Measurements from ENCODE around the gene POMGNT2. TPM values are rescaled to one million over a fixed set of nuclear protein-coding genes. Genes with fewer than 3 reads are reported as not detected.

The POMGNT2 gene
- polyA plus RNA-seq, 1 of the 3 experiments (the other 2 are of a cell fraction): 20.6 TPM

GRCh38 chr3:43138488-43139231, 32.8 kb upstream of the POMGNT2 start:
- CTCF ChIA-PET: interaction anchor here (1.1 to 1.6 kb wide), 2 partner anchors 10 to 152 kb away, joined by 3 to 4 read pairs; no protein-coding TSS in a partner anchor
- POLR2A ChIA-PET: no interaction called here
- no peaks in the 10 kb centered on the region for H4K20me1 ChIP-seq (ENCODE audit: insufficient read depth)
- H3K4me1 ChIP-seq (ENCODE audit: control insufficient read depth in 1 of 2, insufficient read depth in 2 of 2, low read depth in 1 of 2, low read length in 1 of 2): no peaks in the 10 kb centered on the region
- H3K27ac ChIP-seq (ENCODE audit: low read depth in 2 of 2, low read length in 1 of 2): no peak overlapping the region
- H3K4me2 ChIP-seq: no peak overlapping the region
- H3K9ac ChIP-seq: no peak overlapping the region
- no peaks in the 10 kb centered on the region for H3K36me3 ChIP-seq (replicated peaks in 1 of 2; ENCODE audit: control insufficient read depth in 1 of 2, insufficient read depth in 2 of 2, low read length in 1 of 2)
- H2AFZ ChIP-seq (ENCODE audit: low read depth): no peak overlapping the region
- no peak overlapping the region for H3K4me3 ChIP-seq (ENCODE audit: low read depth in 2 of 2, low read length in 1 of 2)
- 0 out of 2 replicates have a peak, but pooled peaks cover 1% of the 10 kb centered on the region for H3K9me2 ChIP-seq
- H3F3A ChIP-seq (replicated peaks; ENCODE audit: insufficient read depth): no peaks in the 10 kb centered on the region
- 56% methylated on average over 4 of the region's 4 CpGs for WGBS (ENCODE audit: low lambda C conversion rate)
- no peaks in the 10 kb centered on the region for H3K27me3 ChIP-seq (ENCODE audit: insufficient read depth)
- TF ChIP-seq JUND (IDR thresholded peaks at IDR 0.05): no peak
- TF ChIP-seq NRF1 (IDR thresholded peaks at IDR 0.05; ENCODE audit: low read depth, low read length): no peak
- TF ChIP-seq GABPA (IDR thresholded peaks at IDR 0.05; ENCODE audit: low read depth): no peak
- no peak for TF ChIP-seq RXRA (IDR thresholded peaks at IDR 0.05; ENCODE audit: borderline replicate concordance, low read depth)
- TF ChIP-seq RAD21 (IDR thresholded peaks at IDR 0.05; ENCODE audit: low read length): no peak
- TF ChIP-seq TEAD4 (IDR thresholded peaks at IDR 0.05; ENCODE audit: borderline replicate concordance, insufficient read depth): no peak
- TF ChIP-seq POLR2AphosphoS5 (IDR thresholded peaks at IDR 0.05; ENCODE audit: low read depth, low read length): no peak
- TF ChIP-seq RCOR1 (IDR thresholded peaks at IDR 0.05; ENCODE audit: low read length): no peak
- TF ChIP-seq MEF2A (IDR thresholded peaks at IDR 0.05; ENCODE audit: borderline replicate concordance, low read depth): no peak
- no peak for TF ChIP-seq MAX (IDR thresholded peaks at IDR 0.05; ENCODE audit: low read depth)
- H3K9me3 ChIP-seq: no peaks in the 10 kb centered on the region
- no peaks in the 10 kb centered on the region for H3K79me2 ChIP-seq (ENCODE audit: insufficient read depth)
- no peak for DNase-seq

GRCh38 chr3:43132870-43133636, 27.2 kb upstream of the POMGNT2 start:
- no peaks in the 10 kb centered on the region for H3K79me2 ChIP-seq (ENCODE audit: insufficient read depth)
- H4K20me1 ChIP-seq (ENCODE audit: insufficient read depth): no peaks in the 10 kb centered on the region
- no peak overlapping the region for H3K4me2 ChIP-seq
- no peak overlapping the region for H3K9ac ChIP-seq
- DNase-seq: no peak
- no peaks in the 10 kb centered on the region for H3K9me2 ChIP-seq
- H3K9me3 ChIP-seq: no peaks in the 10 kb centered on the region
- H3K4me1 ChIP-seq (ENCODE audit: control insufficient read depth in 1 of 2, insufficient read depth in 2 of 2, low read depth in 1 of 2, low read length in 1 of 2): no peaks in the 10 kb centered on the region
- H3K36me3 ChIP-seq (replicated peaks in 1 of 2; ENCODE audit: control insufficient read depth in 1 of 2, insufficient read depth in 2 of 2, low read length in 1 of 2): no peaks in the 10 kb centered on the region
- H3F3A ChIP-seq (replicated peaks; ENCODE audit: insufficient read depth): no peaks in the 10 kb centered on the region
- H3K4me3 ChIP-seq (ENCODE audit: low read depth in 2 of 2, low read length in 1 of 2): no peak overlapping the region
- no peaks in the 10 kb centered on the region for H3K27me3 ChIP-seq (ENCODE audit: insufficient read depth)
- ChIA-PET POLR2A (no interaction called here), CTCF (no interaction called here)
- TF ChIP-seq GATA2 (CRISPR knock-in tag; IDR thresholded peaks at IDR 0.05) (no peak), RCOR1 (IDR thresholded peaks at IDR 0.05; ENCODE audit: low read length) (no peak), ELF1 (IDR thresholded peaks at IDR 0.05) (no peak), FOXM1 (IDR thresholded peaks at IDR 0.05; ENCODE audit: low read depth) (no peak), REST (IDR thresholded peaks at IDR 0.05; ENCODE audit: low read depth, low read length) (no peak), NFIC (IDR thresholded peaks at IDR 0.05; ENCODE audit: borderline replicate concordance) (no peak), MXI1 (IDR thresholded peaks at IDR 0.05; ENCODE audit: low read depth, low read length) (no peak), TEAD4 (IDR thresholded peaks at IDR 0.05; ENCODE audit: borderline replicate concordance, insufficient read depth) (no peak), CHD2 (IDR thresholded peaks at IDR 0.05; ENCODE audit: low read length, partially characterized antibody) (no peak), SIN3A (IDR thresholded peaks at IDR 0.05; ENCODE audit: borderline replicate concordance, low read depth, low read length) (no peak), JUND (IDR thresholded peaks at IDR 0.05) (no peak), RXRA (IDR thresholded peaks at IDR 0.05; ENCODE audit: borderline replicate concordance, low read depth) (no peak), USF1 (IDR thresholded peaks at IDR 0.05; ENCODE audit: borderline replicate concordance, low read depth) (no peak), RAD21 (IDR thresholded peaks at IDR 0.05; ENCODE audit: low read length) (no peak)
- 44% methylated on average over 7 of the region's 7 CpGs for WGBS (ENCODE audit: low lambda C conversion rate)
- no peak overlapping the region for H2AFZ ChIP-seq (ENCODE audit: low read depth)
- H3K27ac ChIP-seq (ENCODE audit: low read depth in 2 of 2, low read length in 1 of 2): no peak overlapping the region
